Jurkat, Clone E6-1 (cell line): Measurements from ENCODE around the gene NFASC.

Source experiments
- DNase-seq: peaks from one replicate; pipeline ENCODE4 v3.0.0-alpha.2; 2011; ENCODE audit warnings: low read depth, low spot score
- H3K4me3 ChIP-seq: 2 replicates; pipeline ENCODE4 v1.5.1; 2011; ENCODE audit warnings: mild to moderate bottlenecking, low read length, control low read depth, moderate library complexity

NFASC gene

DNA sequence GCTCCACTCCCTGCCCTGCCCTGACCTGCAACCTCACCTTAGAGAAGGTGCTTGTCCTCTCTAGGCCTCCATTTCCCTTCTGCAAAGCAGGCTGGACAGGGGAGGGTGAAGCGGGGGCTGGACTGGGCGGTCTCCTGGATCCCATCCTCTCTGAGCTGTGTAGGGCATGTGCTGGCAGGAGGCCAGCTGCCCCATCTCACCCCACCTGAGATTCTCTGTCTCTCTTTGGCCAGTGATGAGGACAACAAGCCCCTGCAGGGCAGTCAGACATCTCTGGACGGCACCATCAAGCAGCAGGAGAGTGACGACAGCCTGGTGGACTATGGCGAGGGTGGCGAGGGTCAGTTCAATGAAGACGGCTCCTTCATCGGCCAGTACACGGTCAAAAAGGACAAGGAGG is 145.4 kb downstream of the NFASC start:
- DNase-seq, result no peak
- H3K4me3 ChIP-seq, result no peak overlapping the region

GRCh38 chr1:205016584-205016983 is 145.9 kb downstream of the NFASC start:
- no peak for DNase-seq
- H3K4me3 ChIP-seq, result no peak overlapping the region

GRCh38 chr1:205017001-205017400 is 146.3 kb downstream of the NFASC start:
- no peak for DNase-seq
- H3K4me3 ChIP-seq, result no peak overlapping the region

DNA sequence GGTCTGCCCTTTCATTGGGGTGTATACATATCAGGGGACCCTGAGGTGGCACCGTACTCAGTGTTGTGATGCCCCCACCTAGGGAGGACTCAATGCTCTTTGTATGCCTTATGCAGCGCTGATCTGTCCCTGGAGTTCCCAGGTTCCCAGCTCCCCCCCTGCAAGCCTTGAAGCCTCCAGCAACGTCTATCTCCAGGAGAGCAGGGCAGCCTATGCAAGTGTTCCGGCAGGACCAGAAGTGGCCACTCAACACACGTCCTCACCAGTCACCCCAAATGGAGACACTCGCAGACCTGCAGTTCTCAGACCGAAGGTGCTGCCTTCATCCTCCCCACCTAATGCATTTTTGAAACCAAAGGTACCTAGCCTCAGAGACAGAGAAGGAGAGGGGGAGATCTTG is 147.1 kb downstream of the NFASC start:
- no peak overlapping the region for H3K4me3 ChIP-seq
- no peak for DNase-seq

DNA sequence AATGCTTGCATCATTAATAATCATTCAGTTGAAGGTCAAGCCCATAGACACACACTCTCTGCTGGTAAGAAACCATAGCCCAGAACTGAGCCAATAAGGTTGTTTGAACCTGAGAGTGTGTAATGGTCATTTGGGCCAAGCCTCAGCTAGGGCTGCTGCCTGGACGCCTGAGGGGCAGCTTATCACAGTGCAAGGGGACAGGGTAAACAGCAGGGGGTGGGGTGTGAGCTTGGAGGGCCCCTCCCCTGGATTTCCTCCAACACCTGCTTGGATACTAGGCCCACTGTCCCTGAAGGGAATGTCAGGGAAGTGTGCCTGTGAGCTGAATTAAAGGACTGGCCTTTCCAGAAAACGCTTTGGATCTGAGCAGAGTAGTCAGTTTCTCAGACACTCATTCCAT is 147.7 kb downstream of the NFASC start:
- H3K4me3 ChIP-seq, result no peak overlapping the region
- no peak for DNase-seq

- no peak overlapping the region for H3K4me3 ChIP-seq
- DNase-seq, result no peak
These were observed 149.8 kb downstream of the NFASC start for GRCh38 chr1:205020466-205020865.

GRCh38 chr1:205024679-205025078 is 154.0 kb downstream of the NFASC start:
- H3K4me3 ChIP-seq, result no peak overlapping the region
- DNase-seq, result no peak

DNA sequence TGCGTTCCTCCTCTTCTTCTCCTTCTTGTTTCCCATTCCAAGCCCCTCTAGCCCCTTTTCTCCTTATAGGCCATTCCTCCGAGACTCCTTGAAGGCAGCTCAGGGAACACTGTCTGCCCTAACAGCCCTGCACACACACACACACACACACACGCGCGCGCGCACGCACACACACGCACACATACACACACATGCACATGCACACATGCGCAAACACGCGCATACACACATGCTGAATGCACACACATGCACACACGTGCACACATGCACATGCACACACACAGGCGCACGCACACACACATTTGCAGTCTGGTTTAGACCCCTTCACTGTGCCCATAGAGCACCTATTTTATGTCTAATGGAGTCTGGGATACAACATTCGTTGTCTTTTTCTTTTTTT is 154.6 kb downstream of the NFASC start:
- no peak for DNase-seq
- H3K4me3 ChIP-seq, result no peak overlapping the region

- DNase-seq, result no peak
- no peak overlapping the region for H3K4me3 ChIP-seq
These were observed 155.5 kb downstream of the NFASC start for GRCh38 chr1:205026181-205026580.

DNA sequence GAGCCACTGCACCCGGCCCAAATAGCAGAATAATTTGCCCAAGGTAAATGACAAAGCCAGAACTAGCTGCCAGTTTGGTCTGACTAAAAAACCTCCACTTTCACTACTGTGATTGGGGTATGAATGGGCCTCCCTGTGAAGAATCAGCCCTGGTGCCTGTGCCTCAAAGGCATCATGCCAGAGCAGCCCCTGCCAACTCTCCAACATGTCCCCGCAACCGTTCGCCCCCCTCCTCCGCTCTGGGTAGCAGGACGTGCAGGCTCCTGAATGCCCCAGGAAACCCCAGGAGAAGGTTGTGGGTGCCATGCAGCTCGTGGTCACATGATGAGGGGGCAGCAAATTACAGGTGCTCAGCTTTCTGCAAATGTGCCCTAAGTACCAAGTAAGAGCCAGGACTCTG is 157.7 kb downstream of the NFASC start:
- no peak overlapping the region for H3K4me3 ChIP-seq
- DNase-seq, result no peak

- no peak overlapping the region for H3K4me3 ChIP-seq
- DNase-seq, result no peak
These were observed 158.3 kb downstream of the NFASC start for GRCh38 chr1:205028924-205029323.

DNA sequence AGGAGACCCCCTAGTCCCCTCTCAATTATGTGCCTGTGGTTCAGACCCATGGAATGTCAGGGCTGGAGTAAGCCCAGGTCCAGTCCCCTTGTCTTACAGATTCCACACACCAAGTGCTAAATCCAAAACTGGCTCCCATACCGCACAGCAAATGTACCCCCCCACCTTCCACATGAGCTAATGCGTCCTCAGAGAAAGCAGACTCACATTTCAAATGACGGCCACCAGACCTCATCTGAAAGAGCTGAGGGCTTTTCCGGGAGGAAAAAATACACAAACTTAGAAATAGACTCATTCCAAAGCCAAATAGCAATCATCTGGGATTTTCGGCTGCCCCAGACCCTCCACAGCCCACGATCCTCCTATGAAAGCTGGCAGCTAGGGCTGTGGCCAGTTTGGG is 159.6 kb downstream of the NFASC start:
- H3K4me3 ChIP-seq, result no peak overlapping the region
- no peak for DNase-seq

- DNase-seq, result no peak
- H3K4me3 ChIP-seq, result no peak overlapping the region
These were observed 160.2 kb downstream of the NFASC start for GRCh38 chr1:205030896-205031295.

GRCh38 chr1:205032508-205032907 is 161.8 kb downstream of the NFASC start:
- no peak overlapping the region for H3K4me3 ChIP-seq
- no peak for DNase-seq

DNA sequence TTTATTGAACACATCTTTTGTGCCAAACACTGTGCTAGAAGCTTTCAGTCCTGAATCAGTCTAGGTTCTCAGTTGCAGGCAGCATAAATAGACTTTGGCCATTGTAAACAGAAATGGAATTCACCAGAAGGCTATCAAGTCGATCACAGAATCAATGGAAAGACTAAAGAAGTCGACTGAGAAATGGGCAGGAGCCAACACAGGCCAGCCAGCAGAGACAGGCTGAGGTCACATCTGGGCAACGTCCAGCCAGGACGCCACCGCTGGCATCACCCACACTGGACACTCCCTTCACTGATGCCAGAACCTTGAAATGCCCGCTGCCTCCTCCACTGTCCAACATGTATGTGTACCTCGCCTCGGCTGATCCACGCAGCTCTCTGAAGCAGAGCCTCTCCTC is 166.9 kb downstream of the NFASC start:
- no peak overlapping the region for H3K4me3 ChIP-seq
- DNase-seq, result no peak

DNA sequence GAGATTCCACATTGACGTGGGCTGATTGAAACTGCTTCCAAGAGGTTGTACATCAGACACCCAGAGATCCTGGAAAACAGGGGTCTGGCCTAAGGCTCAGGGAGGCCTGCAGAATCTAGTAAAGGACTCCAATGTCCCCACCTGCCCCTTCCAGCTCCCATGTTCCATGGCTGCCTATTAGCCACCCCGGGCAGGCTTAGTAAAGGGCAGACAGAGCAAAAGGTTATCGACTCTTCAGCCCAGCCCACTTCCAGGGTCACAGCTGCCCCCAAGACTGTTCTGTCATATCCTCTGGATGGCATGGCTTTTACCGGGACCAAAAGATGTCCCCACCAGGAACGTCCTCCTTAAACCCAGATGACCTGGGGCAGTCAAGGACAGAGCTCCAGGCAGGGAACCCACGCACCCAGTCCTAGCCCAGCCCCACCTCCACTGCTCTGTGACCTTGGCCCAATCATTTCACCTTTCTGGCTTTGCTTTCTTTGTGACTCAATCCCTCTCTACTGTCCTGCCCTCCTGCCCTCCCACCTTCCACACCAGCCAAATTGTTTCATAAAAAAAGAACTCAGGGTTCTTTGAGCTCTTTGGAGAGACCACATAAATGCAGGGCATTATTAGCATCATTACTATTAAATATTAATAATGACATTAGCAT is 167.6 kb downstream of the NFASC start:
- no peak for DNase-seq
- H3K4me3 ChIP-seq, result no peak overlapping the region

DNA sequence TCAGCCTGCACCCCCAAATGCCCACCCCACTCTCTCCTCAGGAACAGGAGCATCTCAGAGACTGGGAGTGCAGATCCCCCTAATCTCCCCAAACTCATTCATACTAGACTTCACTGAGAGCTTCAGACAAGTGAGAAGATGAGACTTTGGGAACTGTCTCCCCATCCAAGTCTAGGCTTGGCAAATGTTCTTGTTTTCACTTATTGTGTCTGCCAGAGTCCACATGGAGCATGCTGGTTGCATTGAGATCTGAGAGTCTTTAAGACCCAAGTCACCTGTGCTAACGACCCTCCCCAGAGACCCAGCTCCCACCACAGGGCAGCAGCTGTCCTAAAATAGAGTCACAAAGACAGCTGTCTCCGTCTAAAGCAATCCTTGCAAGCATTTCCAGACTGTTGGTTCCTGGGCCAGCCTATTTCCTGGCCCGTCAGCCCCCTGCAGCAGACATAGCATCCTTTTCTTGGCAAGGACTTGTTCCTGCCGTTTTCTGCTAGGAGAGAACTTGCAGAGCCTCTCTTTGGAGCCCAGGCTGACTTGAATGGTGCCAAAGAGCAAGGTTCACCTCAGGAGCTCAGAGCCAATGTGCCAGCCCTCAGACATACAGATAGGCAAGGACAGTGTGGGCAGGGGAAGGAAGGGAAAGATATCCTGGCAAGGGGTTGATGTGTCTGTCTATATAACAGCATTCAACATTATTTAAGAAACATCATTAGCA is 170.5 kb downstream of the NFASC start:
- no peak for DNase-seq
- no peak overlapping the region for H3K4me3 ChIP-seq

DNA sequence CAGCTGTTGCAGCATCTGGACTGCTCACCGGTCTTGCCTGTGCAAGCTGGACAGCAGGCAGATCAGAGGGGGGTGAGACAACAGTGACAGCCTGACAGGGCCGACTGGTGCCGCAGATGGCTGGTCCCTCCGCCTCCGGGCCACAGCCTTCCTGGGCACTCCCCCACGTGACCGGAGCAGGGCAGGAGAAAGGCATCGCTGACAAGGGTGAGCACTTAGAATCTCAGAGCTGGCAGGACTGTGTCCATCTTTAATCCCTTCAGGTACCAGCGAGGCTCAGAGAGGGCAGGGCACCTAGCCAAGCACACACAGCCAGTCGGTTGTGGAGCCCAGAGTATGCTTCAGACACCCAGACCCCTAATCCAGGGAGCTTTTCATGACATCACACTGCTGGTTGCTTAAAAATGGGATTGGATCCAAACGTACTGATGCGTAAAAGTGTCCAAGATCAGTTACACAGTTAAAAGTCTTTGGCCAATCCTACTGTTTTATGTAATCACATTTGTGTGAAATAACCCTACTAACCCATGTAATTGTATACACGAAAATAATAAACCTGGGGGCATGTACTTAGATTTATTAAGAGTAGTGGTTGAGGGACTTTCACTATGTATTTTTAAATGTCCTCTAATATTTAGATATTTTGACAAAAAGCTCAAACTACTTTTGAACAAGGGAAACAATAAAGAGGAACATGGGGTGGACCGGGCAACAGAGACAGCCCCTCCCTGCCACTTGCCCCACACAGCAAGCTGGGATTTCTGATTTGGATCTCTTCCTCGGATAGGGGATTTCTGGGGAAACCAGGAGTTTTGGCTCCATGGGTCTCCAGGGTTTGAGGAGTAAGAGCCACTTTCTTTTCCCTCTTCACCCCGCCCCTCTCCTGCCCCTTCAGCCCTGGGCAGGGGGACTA is 171.6 kb downstream of the NFASC start:
- no peak for DNase-seq
- no peak overlapping the region for H3K4me3 ChIP-seq

- no peak for DNase-seq
- H3K4me3 ChIP-seq, result no peak within 1 kb of the TSS
These were observed 172.5 kb downstream of the NFASC start, which contains the start of gene CNTN2 for GRCh38 chr1:205042911-205043806. CNTN2 (plus strand) TSS chr1:205043212; CDS start chr1:205053186, 9,974 bp downstream.
